Suprapubic skin (tissue), 3 donors: Measurements from ENCODE around the gene PLCB1.

ENCODE experiments used
- CTCF ChIP-seq, 2 donors: fragments of 200-600 bp in 1 of 2; fragments of 450-650 bp in 1 of 2; sonication (generic) in 1 of 2; IDR thresholded peaks; one replicate each; pipeline ENCODE4 v1.5.1; 2016 to 2019; ENCODE audit warnings: antibody characterized with exemption in 2 of 2, mild to moderate bottlenecking in 1 of 2, moderate library complexity in 1 of 2
- POLR2AphosphoS5 ChIP-seq, 3 donors: sonication (generic); formaldehyde crosslinking; IDR thresholded peaks; one replicate each; pipeline ENCODE4 v1.6.1; 2017; ENCODE audit warnings: antibody characterized with exemption in 3 of 3

- no peak for TF ChIP-seq CTCF (IDR thresholded peaks at IDR 0.05)
- TF ChIP-seq POLR2AphosphoS5 (IDR thresholded peaks at IDR 0.05) = no peak
Measured at GRCh38 chr20:8291200-8291599, 159.1 kb downstream of the PLCB1 start.
